Fibroblast of skin of abdomen (primary cell): ENCODE data around the gene ELAC2.

ENCODE experiments used
- DNase-seq: peaks from one replicate; pipeline ENCODE4 v3.0.0-alpha.2; 2013

Gene ELAC2

DNA sequence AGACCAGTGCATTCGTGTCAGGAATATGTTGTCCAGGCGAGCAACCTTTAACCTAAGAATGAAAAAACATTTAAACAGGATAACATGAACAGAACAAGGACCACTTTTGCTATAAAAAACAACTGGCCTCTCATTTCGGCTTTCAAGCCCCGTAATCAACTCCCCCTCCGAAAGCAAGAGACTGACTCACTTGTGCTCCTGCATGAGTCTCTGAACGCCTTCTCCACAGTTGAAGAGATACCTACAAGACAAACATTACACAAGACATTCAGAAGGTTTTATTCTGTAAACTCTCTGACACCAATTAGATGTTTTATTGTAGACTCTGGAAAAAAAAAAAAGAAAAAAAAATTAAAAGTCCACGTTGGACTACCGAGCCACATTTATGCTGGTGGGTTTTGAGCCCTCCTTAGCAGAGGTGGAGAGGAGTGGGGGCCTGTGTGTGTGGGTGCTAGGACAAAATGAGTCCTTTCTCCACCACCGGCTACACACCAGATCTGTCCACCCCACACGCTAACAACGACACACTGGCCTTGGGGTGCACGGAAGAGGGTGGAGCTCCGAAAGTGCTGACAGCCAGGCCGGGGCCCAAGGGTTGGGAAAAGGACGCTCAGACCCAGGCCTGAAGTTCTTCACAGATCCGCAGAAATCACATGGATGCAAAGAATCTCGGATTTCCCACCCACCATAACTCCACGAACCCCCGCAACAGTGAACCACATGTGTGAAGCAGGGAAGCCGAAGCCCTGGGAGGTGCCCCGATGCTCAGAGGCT is 759 bp downstream of the ELAC2 start:
- no peak for DNase-seq

DNA sequence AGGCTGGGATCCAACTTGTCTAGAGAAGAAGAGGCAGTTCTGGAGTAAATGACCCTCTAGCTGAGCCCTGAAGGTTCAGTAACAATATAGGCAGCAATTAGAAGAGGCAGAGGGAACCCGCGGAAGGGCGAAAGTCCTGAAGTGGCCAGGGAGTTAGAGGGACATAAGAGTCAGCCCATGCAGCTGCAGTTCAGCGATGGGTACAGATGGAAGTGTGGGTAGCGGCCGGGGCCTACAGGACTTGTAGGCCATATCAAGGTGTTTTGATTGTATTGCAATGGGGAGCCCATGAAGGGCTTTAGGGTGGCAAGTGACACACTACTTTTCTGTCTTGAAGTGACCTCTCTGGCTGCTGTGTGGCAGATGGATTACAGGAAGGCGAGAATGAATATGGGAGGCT is 3.0 kb downstream of the ELAC2 start:
- DNase-seq = no peak

DNA sequence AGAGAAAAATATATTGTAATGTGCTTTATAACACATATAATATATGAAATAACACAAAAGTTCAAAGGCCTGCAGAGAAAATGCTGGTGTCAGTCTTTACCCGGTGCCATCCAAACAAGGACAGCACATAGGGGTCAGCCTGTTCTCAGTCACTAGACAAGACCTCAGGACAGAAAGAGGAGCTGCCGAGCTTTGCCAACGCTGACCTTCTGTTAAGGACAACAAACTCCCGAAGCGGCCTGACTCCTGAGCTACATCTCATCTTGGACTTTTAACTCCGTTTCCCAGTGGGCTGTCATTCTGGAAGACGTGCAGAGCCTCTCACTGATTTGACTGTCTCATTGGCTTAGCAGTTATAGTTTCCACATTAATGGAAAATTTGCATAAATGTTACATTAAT is 6.9 kb downstream of the ELAC2 start:
- DNase-seq = no peak

DNA sequence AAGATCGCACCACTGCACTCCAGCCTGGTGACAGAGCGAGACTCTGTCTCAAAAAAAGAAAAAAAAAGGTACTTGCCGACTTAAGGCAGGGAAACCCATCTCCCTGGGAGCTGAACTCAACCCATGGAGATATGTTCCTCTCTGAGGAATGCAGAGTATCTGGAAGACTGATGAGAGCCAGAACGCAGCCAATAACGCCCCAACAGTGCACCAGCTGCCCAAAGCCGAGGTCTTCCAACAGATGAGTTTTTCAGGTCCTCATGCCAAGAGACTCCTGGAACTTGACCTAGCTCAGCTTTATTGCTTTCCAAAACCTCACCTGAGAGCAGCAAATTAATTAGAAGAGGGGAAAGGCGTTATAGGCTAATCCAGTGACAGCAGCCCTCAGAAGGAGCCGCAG is 9.4 kb downstream of the ELAC2 start:
- no peak for DNase-seq

DNA sequence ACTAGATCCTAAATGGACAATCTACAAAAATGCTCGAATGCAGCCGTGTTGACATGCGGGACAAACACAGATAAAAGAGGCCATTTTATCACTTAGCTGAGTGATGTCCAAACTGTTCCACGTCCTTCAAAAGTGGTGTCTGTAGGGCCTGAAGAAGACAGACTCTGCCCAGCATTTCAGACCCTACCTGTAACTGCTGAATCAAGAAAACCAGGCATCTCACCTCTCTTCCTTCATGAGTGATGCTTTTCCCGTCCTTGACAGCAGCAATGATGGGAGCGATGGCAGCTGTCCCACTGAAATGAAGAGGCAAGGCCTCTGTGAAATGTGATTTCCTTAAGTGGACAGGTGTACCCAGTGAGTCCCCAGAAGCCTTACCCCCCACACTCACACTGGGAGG is 12.3 kb downstream of the ELAC2 start:
- DNase-seq = no peak

DNA sequence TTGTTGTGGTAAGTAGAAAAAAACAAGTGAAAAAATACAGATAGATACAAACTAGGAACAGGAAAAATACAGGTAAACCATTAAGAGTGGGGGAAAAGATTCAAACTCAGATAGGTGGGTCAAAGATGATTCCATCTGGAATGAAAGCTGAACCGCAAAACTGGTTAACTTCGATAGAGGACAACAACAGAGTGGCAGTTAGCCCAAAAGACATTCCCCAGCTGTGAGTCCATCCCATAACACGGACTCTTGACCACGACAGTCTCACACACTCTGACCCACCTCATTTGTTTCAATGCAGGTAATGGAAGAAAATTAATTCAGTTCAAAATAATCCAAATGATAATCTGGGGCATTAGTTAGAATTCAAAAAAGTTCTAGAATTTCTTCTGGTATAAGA is 13.5 kb downstream of the ELAC2 start:
- DNase-seq = no peak

DNA sequence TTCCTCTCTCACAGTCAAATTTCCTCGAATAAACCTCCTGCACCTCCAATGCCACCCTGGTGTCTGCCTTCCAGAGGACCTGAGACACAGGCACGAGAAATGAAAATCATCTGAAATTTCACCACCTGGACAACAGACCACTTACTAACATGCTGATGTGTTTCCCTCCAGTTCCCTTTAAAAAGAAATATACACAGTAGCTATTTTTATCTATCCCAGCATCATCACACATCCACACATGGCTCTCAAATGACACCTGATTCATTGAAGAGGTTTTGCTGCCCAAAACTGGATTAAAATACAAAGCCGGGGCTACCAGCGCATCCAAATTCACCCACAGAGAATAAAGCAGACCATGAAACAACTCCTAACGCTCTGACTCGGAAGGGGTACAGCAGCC is 13.9 kb downstream of the ELAC2 start:
- no peak for DNase-seq

DNA sequence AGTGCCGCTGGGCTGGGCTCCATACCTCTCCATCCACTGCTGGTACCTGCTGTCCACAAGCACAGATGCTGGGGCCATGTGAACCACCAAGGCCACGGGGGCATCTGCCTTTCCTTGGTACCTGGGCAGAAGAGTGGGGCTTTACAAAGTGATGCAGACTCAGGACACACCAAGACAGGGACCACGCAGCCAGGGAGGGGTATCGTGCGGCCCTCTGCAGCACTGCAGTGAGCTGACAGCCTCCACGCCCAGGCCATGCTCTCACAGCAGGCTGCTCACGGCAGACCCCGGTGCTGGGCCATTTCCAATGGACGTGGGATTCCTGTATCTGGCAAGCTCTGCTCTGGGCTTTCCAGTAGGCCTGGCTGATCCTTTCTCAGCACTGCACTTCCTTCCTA is 14.4 kb downstream of the ELAC2 start:
- no peak for DNase-seq

DNA sequence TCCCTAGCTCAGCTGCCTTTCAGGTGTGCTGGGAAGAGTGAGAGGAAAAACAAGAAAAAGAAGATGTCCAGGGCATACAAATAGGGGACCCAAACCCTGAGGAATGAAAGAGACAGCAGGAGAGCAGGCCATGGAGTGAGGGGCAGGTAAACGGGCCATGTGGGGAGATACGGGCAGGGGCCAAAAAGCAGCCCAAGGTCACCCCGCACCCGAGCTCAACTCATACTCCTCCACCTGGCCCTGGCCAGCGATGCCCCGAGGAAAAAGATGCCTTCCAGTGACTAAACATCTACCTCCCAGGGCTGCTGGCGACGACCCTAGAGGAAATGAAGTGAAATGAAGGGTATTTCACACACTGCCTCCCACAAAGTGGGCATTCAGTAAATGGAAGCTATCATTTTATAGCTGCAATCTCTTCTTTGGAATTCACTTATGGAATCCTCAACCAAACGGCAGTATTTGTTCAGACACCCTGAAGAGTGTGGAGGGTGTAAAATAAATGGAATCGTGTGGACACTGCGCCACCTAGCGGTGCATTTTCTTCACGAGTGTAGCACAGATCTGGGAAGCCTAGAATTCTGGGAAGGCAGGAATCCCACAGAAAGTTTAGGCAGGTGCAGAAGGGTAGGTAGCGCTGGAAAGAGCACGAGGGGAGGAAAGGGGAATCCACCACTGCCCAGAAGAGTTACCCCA is 14.9 kb downstream of the ELAC2 start:
- peak; percentile 69 for DNase-seq

DNA sequence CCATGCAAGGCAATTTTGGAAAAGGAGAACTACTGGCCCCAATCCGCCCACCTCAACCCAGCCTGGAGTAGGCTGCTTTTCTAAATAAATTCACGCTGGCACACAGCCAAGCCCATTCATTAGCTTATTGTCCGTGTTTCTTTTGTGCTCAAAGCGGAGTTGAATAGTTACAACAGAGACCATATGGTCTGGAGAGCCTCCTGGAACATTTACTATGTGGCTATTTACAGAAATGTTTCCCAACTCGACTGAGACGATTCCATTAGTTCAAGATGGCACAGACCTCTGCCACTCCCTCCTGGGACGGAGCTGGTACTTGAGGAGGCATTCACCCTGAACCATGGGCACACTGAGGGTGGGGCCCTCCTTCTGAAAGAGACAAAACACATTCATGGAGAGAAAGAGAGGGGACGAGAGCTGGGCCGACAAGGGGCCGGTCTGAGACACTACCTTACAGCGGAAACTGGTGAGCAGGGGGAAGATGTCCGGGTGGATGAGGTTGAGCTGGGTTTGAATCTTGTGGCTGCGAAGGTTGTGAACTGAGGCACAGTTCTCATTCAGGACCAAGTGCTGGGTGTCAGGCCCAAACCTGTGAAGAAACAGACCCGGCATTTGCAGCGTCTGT is 15.7 kb downstream of the ELAC2 start:
- no peak for DNase-seq

DNA sequence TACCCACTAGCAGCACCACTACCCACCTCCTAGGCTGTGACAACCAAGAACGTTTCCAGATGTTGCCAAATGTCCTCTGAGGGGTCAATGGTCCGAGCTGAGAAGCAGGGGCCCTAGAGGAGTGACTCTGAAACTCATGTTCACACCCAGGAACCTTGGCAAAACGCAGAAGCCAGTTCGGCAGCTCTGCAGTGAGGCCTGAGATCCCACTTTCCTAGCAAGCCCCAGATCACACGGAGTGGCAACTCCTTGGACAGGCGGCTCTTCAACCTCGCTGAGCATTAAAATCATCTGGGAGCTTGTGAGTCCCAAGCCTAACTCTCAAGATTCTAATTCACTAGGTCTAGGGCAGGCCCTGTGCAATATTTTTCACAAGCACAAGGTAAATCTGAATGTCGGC is 17.3 kb downstream of the ELAC2 start:
- DNase-seq = no peak

DNA sequence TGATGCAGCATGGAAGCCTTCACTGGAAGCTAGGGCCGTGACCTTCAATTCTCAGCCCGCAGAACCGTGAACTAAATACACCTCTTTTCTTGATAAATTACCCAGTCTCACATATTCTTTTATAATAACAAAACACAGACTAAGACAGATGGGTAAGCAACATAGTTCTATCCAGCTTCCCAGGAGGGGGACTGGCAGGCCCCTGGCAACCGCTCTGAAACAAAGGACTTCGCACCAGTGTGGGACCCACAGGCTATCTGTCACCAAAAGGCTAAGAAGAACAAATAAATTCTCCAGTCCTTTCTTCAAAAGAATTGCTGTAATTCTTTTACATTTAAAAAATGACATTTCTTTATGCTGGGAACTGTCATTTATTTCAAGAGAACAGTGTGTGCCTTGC is 19.0 kb downstream of the ELAC2 start:
- DNase-seq = no peak

DNA sequence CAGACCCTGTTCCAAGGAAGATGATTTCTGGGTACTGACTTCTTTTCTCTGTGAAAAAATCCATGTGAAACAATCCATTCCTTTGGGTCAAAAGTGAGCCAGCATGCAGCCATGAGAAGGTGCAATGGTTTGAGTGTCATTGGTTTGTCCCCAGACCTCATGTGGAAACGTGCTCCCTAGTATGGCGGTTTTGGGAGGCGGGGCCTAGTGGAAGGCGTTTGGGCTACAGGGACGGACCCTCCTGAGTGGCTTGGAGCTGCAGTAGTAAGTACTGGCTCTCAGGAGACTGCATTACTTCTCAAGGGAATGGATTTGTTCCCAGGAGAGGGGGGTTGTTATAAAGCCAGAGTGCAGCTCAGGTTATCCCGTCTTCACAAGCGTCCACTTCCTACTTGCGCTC is 19.4 kb downstream of the ELAC2 start:
- DNase-seq = no peak

DNA sequence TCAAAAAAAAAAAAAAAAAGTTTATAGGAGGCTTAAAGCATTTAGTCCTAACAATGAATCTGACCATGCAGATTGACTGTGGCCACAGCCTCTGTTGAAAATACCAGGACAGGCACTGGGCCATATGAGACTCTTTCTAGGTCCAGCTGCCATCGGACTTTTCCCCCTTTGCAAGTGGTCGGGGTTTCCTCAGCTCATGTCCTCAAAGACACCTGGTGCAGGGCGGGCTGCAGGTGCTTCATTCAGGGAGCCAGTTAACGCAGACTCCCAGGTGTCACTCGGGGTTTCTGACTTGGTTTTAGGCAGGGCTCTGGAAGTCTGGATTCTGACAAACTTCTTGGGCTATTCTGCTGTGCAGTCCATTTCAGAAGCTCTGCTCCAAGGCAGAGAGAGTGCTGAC is 20.9 kb downstream of the ELAC2 start:
- DNase-seq = no peak

DNA sequence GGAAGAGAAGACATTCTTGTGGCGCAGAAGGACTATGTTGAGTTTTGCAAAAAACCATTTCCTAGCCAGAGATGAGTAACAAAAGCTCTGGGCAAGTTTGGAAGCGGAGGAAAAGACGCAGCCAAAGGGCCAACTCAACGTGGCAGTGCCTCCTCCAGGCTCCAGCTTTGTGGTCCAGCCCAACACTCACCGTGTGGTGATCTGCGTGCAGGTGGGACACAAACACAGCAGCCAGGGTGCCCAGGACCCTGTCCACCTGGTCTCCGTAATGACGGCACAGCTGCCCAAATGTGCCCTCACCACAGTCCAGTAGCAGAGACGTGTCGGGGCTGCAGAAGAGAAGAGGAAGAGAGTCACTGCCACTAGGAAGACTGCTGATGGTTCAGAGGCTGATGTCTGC is 21.5 kb downstream of the ELAC2 start:
- DNase-seq = no peak

DNA sequence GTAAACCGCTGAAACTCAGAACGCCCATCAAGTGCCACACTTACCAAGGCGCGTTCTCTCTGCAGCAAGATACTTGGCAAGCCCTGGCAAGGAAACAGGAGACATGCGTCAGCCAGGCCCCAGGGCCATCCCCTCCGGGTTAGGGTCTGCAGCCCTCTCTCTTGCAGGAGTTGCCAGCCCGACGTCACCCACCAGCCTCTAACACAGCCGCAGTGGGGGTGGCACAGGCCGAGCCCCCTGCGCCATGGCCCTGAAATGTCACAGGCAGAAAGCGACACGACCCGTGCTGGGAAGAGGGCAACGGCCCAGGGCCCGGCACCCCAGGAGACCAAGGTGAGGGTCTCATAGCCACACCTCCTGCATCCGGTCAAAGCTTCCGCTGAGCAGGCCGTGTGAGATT is 21.9 kb downstream of the ELAC2 start:
- DNase-seq = no peak

DNA sequence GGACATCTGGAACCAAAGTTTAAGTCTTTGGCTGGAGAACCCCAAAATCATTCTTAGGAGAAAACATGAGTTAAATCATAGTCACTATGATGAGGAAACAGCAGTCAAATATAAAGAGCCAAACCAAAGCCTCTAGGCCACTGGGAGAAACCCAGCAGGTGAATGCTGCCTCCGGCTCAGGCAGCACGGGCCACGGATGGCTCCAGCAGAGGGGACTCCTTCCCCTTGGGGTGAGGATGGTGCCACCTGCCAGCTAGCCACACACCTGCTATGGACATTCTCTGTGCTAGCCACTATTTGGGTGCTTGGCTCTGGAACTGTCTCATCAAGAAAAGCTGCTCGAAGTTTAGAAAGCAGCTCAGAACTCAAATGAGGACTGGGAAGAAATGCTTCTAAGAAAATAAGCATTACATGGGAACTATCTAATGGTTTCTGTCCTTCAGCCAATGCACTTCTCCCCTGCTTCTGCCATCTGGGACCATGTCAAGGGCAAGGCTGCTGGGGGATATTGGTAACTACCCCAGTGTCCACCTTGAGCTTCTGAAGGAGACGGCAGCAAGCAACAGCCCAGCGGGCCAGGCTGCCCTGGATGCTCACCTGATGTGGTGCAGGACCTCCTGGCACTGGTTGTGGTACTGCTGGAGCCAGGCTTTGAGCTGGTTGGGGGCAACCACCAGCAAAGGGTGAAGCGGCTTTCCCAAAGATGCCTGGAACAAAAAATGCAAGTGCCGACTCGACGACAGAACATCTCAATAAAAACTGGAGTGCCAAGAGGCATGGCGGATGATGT is 22.5 kb downstream of the ELAC2 start:
- DNase-seq = no peak

DNA sequence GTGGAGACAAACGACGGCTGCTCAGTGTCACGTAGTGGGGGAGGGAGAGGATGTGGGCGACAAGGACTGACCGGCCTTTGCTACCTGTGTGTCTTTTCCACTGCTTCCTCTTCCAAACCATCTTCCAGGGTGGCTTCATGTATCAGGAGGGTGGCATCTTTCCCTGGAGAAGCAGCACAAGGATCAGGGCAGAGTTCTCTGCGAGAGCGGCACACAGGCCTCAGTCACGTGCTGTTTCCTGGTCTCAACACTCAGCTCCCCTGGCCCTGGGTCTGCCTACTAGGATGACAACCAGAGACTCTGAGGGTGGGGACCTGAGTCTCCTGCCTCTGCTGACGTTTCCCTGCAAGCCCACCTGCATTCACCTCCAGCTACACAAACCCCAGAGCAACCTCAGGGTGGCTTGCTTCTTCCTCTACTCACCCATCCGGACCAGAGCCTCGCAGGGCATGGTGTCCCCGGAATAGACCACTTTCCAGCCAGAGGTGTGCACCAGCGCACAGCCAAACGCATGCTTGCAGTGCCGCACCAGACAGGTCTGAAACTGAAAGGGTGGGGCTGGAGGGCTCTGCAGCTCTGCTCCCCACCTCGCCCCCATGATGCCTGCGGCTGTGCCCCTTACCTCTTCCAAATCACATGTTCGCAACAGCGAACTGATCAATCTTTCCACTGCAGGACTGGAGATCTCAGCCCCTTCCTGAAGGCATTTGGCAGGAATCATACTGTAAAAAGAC is 23.3 kb downstream of the ELAC2 start:
- DNase-seq = no peak

DNA sequence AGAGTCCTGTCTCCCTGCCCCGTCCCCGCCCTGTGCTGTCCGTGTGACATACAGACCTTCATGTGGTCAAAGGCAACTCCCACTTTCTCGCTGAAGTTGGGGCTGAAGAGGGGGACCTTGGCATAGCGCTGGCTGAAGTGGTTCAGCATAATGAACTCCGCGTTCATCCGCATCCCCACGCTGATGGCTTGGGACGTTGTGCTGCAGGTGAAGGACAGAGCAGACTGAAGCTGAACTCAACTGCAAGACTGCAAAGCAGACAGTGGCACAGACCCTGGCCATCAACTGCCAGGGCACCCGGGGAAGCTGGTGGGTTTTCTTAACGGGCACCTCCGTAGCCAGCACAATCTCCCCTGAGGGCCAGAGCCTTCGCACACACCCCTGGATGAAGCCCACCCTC is 24.2 kb downstream of the ELAC2 start:
- DNase-seq = no peak

DNA sequence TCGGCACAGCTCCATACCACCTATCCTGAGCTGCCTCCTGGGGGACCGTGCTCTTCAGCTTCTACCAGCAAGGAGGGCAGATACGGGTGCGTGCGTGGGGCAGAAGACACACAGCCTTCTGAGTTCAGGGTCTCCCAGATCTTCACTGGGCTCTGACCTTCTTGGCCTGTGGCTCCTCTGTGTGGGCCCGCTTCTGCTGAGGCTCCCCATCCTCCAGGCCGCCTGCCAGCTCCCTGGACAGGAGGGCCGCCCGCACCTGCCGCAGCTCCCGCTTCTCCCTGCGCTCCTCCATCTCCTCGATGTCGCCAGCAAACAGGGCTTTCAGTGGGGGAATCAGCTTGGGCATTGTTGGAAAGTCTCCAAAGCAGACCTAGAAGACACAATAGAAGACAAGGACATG is 25.2 kb downstream of the ELAC2 start:
- no peak for DNase-seq

DNA sequence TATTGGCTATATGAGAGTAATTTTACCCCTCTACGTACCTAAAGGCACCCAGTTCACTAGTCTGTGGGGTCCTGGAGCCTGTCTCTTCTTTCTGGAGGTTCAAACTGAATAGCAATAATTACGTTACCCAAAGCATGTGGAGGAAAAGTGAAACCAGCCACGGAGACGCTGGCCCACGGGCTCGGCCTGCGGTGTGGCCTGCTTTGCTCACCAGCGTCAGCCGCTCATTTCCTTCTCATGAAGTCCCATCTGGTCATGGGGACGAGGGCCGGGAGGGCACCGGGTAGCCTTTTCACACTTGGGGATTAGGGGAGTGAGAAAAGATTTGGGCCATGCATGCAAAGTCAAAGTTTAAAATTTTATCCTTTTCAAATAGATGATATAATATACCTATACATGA is 26.9 kb downstream of the ELAC2 start:
- DNase-seq = no peak

DNA sequence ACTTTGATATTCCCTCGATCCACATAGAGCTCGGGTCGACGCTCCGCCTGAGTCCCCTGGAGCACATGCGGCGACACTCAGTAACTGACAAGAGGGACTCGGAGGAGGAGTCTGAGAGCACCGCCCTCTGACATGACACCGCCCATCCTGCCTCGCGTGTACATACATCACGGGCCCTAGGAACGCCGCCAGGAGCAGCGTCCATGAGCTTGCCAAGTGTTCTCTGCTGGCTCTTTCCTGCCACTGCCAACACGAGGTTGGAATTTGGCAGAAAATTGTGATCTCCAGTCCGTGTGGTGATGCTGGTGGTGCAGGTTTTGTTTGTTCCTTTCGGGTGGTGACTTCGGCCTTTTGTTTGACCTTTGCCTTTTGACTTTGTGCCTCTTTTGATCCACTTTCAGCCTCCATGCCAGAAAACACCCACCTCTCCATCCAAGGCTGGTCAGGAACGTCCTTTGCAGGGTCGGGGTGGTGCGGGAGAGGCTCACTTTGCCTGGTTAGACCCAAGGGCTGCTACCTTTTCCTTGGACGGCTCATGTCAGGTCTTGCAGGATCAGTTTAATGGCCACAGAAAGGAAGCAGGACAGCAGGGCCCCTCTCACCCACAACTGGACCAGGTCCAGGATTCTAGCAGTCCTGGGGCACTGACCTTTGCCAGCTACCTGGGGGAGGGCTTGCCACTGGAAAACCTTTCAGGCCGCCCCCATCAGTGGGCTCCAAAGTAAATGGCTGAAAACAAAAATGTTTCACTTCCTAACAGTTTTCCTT is 27.6 kb downstream of the ELAC2 start:
- DNase-seq = no peak
